ENCODE results near the gene RBMS1. TPM values are rescaled to one million over a fixed set of nuclear protein-coding genes. Genes with fewer than 3 reads are reported as not detected.
A peak's percentile ranks its signal among the peaks of the same experiment; 100 is the strongest.

Gene RBMS1
- total RNA-seq, 1 experiment from 2014 or later: 73.3 TPM

GRCh38 chr2:160408959-160409291, 84.7 kb downstream of the RBMS1 start:
- DNase-seq (ENCODE audit: low read depth): no peak

DNA sequence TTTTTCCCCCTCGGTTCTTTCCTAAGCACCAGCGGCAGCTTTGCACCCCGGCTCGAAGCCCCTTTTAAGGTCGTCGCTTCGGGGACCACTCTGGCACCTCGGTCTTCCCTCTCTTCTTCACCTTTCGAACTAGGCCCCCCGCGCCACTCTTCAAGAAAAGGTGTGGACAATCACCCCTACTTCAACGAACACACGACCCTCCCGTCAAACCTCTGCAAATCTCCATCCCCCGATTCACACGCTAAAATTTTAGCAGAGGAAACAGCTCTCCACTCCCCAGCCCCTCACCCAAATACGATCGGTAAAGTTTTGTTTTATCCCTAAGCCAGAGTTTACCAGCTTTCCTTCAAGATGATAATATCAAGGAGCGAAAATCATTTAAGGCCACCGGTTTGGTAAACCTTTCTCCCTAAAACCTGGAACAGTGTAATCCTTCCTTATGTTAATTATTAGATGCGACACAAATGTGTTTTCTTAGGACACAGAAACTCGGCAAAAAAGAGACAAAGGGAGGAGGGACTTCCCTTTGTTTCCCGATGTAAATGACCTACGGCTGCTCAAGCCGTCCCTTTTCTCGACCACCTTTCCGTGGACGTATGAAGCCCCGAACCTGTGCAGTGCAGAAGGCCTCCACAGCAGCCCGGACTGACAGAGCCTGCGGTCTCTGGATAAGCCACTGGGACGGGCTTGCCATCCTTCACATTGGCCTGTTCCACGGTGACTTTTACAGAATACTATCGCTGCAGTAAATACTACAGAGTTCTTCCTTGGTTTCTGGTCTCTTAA, 85.2 kb downstream of the RBMS1 start:
- no peak for DNase-seq (ENCODE audit: low read depth)

GRCh38 chr2:160407393-160408172, 86.0 kb downstream of the RBMS1 start:
- DNase-seq (ENCODE audit: low read depth): peak; percentile 70

- DNase-seq (ENCODE audit: low read depth): peak; percentile 75
Observed at GRCh38 chr2:160406591-160407392, 86.8 kb downstream of the RBMS1 start.

GRCh38 chr2:160405077-160405867, 88.3 kb downstream of the RBMS1 start:
- no peak for DNase-seq (ENCODE audit: low read depth)

GRCh38 chr2:160402997-160403979, 90.3 kb downstream of the RBMS1 start:
- no peak for DNase-seq (ENCODE audit: low read depth)

DNA sequence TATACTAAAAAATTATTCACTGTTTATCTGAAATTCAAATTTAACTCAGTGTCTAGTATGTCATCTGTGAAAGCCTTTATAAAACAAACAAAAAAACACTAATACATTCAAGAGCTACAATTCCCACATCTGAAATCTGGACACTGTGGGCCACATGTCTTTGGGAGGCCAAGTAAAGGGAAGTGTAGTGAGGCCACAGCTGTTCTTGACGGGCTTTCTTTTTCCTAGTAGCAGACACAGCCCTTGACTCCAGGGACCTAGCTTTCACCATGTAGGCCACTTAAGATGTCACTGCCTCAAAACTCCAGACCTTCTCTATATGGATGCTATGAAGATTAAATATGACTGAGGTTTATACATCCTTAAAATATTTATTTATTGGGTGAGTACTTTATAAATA, 91.1 kb downstream of the RBMS1 start:
- DNase-seq (ENCODE audit: low read depth): no peak

DNA sequence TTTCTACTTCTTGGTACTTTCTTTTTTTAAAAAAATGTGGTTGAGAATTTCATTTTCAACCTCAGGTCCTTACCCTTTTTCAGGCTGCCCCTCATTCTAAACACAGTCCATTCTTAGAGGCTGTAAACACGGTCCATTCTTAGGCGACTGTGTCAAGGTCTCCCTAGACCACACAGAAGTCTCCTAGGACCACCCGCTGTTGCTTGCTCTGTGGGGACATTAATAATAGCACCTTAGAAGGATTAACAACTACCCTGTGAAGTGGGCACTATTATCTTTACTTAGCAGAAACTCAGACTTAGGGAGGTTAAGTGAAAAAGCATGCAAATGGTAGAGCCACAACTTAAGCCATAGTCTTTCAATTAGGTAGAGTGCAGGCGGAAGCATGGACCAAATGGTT, 91.7 kb downstream of the RBMS1 start:
- DNase-seq (ENCODE audit: low read depth): no peak

DNA sequence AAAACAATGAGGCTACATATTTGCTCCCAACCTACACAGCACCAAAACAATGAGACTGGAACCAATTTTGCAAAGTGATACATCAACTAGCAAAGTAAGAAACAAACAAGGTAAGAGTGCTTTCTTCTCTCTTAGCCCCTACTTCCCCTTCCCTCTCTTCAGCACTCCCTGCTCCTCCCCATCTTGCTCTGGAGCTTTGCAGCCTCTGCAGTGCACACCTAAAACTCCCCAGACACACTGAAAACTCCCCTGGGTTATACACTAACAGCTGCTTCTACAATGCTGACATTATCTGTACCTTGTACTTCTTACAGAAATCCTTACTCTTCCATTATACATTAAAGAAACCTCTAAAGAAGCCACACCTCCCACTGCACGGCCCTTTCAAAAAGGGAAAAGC, 93.7 kb downstream of the RBMS1 start:
- DNase-seq (ENCODE audit: low read depth): no peak

DNA sequence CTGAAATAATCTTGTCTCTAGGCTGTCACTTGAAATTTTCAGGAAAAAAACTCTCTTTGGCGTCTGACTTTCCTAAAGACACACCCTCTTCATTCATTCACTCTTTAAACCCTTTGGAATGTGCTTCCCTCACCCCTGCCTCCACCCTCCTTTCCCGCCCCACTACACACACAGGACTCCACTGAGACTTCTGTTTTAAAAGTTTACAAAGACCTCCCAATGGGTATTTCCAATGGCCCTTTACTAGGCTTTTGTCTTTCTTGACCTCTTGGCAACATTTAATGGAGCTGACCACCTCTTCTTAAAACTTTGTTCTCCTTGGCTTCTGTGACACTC, 96.1 kb downstream of the RBMS1 start:
- peak; percentile 54 for DNase-seq (ENCODE audit: low read depth)

- no peak for DNase-seq (ENCODE audit: low read depth)
Observed at GRCh38 chr2:160394153-160394552, 99.5 kb downstream of the RBMS1 start.

DNA sequence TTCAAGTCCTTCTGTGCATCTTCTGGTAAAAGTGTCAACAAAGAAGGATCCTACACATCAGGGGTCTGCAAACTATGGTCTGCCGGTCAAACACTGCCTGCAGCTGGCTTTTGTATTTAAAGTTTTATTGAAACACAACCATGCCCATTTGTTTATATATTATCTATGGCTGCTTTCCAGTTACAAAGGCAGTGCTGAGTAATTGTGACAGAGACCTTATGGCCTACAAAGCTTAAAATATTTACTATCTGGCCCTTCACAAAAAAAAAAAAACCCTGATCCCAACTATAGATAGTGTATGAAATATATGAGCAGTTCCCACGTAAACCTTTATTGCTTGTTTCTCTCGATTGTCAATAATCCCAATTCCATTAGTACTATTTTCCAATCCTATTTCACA, 101.4 kb downstream of the RBMS1 start:
- no peak for DNase-seq (ENCODE audit: low read depth)

GRCh38 chr2:160390544-160391455, 102.8 kb downstream of the RBMS1 start:
- peak; percentile 51 for DNase-seq (ENCODE audit: low read depth)

DNA sequence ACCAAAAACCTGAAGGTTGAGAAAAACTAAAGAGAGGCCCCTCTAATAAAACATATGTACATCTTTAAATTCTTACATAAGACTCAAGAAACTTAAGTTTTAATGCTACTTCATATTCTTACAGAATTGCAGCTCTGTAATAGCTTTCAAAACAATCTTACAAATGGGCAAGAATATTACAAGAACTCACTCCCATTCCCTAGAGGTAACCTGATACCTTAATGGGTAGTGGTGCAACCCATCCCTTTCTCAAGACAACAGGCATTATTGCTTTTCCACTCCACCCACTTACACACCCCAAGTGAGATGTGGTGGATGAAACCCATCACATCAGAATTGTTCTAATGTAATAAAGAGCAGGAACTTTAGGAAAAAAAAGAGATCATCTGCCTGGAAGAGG, 103.7 kb downstream of the RBMS1 start:
- no peak for DNase-seq (ENCODE audit: low read depth)

DNA sequence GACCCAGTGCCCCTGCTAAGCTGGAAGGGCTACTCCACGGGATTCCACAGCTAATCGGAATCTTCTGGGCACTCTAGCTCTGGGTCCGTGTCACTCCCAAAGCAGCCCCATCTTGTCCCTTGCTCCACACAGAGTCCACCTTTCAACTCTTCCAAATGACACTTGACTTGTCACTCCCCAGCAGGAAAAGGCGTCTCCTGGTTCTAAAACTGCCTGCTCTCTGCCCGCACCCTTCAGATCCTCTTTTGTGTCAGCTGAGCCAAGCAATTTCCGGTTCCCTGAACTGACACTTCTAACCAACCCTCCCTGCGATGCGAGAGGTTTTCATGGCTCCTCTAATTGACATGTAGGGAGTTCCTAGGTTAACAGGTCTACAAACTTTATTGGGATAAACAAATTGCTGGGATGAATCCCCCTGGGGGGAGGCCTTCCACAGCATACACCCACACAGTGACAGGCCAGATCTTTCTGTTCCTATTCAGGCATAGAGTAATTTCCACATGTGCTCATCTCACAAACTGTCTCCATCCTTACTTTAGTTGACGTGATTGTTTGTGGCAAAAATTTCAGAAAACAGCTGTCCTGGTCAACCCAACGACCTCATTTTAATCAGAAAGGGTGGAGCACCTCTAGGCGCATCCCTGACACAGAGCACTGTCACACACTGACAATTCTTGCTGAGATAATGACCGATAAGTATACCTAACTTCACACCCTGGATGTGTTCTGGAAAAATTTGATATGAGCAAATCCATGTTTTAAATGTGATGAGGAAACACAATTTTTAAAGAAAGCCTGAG, 104.9 kb downstream of the RBMS1 start:
- DNase-seq (ENCODE audit: low read depth): no peak

GRCh38 chr2:160387558-160388262, 105.9 kb downstream of the RBMS1 start:
- peak; percentile 51 for DNase-seq (ENCODE audit: low read depth)

GRCh38 chr2:160384791-160385190, 108.8 kb downstream of the RBMS1 start:
- no peak for DNase-seq (ENCODE audit: low read depth)

DNA sequence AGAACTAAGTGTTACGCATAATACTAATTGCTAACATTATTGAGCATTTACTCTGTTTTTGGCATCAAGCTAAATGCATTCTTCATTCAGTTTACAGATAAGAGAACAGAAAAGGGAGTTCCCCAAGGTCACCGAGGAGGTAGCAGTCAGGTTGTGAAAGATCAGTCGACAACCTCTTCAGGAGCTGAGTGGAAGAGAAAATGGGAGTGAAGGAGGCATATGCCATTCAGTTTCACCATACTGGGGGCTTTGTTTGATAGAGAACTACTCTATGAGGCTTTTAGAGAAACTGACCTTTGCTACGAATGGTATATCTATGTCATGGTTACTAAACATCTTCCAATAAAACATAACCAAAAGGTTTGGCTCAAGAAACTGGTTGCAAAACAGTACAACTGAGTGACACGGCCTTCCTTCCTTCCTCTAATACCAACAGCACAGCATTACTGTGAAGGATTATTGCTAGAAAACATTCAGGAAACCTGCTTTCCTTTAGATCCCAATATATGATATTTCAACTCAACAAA, 112.1 kb downstream of the RBMS1 start:
- DNase-seq (ENCODE audit: low read depth): no peak

All from Daoy (cell line).